NB4 (cell line): ENCODE results near the gene C17orf113.

Experiments used
- CTCF ChIP-seq: IDR thresholded peaks from one replicate; pipeline ENCODE4 v1.5.1; 2012; ENCODE audit warnings: low read depth, low read length
- POLR2A ChIP-seq: IDR thresholded peaks from 2 replicates; pipeline ENCODE4 v1.6.1; 2011; ENCODE audit warnings: mild to moderate bottlenecking; ENCODE audit not compliant: insufficient read length; ENCODE audit errors: extremely low read depth
- TF ChIP-seq, protein P1 (sequence below): IDR thresholded peaks from 2 replicates; pipeline ENCODE4 v1.6.1; 2011; ENCODE audit warnings: low read depth, low read length

DNA sequence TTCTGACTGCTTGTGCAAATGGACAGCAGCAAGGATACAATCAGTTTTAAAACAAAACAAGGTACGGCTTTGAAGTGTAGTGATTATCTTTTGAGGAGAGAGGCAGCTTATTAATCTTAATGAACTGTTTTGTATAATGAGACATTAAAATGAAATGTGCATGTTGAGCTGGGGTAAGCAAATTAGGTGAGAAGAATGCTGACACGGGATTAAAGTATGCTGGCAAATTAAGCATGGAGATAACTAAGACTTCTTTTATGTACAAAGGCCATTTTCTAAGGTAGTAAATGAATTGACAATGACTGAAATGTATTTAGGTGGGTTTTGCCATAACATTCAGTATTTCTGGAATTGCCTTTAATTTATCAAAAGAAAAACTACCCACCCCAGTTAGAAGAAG lies 51.9 kb downstream of the C17orf113 start:
- TF ChIP-seq POLR2A (no peak), CTCF (no peak)
- TF ChIP-seq, protein P1, sequence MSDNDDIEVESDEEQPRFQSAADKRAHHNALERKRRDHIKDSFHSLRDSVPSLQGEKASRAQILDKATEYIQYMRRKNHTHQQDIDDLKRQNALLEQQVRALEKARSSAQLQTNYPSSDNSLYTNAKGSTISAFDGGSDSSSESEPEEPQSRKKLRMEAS: no peak
